ENCODE measurements around the gene AGBL1. TPM values are rescaled to one million over a fixed set of nuclear protein-coding genes. Genes with fewer than 3 reads are reported as not detected.
A peak's percentile ranks its signal among the peaks of the same experiment; 100 is the strongest.

AGBL1 gene
- total RNA-seq, 1 donor from 2014 or later, result not detected

DNA sequence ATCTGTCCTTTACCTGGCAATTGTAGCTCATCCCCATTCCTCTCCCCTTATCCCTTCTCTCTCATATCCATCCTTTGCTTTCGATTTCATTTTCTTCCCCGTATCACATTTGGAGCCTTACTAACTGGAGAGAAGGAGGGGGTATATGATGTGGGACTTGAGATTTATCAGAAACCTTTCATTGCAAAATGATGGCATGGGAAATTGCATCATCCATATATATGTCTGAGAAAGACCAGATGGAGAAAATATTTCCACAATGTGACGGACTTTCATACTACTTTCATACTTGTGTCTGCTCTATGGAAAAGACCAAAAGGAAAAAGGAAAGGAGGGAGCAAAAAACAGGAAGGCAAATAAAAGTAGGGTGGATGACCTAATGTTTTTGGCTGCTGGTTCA lies 675.2 kb downstream of the AGBL1 start:
- H3K27me3 Mint-ChIP-seq (ENCODE audit: low read depth, unreplicated experiment), result peaks cover 8% of the 10 kb centered on the region
- no peak overlapping the region for H3K27ac Mint-ChIP-seq (ENCODE audit: unreplicated experiment)
- FAIRE-seq, result no peak

DNA sequence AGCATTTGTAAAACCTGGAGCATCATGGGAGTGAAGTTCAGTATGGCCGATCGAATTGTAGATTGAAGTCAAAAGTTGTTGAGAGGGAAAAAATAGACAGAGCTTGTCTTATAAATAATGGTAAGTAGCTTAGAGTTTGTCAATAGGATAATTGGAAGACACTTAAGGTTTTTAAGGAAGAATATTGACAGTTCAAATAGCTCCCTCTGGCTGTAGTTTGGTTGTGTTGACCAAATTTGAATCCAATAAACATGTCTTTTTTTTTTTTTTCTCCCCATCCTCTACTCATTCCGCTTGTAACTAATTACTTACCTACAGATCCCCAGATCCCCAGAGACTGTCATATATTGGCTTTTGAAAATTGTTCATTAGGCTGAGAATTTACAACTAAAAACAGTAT lies 677.0 kb downstream of the AGBL1 start:
- no peaks in the 10 kb centered on the region for H3K27me3 ChIP-seq (ENCODE audit: insufficient read depth, low read length)
- no peak overlapping the region for H3K27ac Mint-ChIP-seq (ENCODE audit: unreplicated experiment)
- H3K4me1 ChIP-seq (ENCODE audit: insufficient read depth, low read length), result no peaks in the 10 kb centered on the region
- TF ChIP-seq EZH2 (IDR thresholded peaks at IDR 0.05; ENCODE audit: insufficient read depth, low read length), result no peak
- TF ChIP-seq, protein P1, sequence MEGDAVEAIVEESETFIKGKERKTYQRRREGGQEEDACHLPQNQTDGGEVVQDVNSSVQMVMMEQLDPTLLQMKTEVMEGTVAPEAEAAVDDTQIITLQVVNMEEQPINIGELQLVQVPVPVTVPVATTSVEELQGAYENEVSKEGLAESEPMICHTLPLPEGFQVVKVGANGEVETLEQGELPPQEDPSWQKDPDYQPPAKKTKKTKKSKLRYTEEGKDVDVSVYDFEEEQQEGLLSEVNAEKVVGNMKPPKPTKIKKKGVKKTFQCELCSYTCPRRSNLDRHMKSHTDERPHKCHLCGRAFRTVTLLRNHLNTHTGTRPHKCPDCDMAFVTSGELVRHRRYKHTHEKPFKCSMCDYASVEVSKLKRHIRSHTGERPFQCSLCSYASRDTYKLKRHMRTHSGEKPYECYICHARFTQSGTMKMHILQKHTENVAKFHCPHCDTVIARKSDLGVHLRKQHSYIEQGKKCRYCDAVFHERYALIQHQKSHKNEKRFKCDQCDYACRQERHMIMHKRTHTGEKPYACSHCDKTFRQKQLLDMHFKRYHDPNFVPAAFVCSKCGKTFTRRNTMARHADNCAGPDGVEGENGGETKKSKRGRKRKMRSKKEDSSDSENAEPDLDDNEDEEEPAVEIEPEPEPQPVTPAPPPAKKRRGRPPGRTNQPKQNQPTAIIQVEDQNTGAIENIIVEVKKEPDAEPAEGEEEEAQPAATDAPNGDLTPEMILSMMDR (IDR thresholded peaks at IDR 0.05; ENCODE audit: insufficient read depth, low read depth, low read length), result no peak
- no peak overlapping the region for H2AFZ ChIP-seq (ENCODE audit: low read depth, low read length)
- H3K27me3 Mint-ChIP-seq (ENCODE audit: low read depth, unreplicated experiment), result peaks cover 8% of the 10 kb centered on the region
- H3K9me3 ChIP-seq (ENCODE audit: insufficient read depth, low read depth, low read length), result no peaks in the 10 kb centered on the region
- no peak overlapping the region for H3K4me3 Mint-ChIP-seq (ENCODE audit: unreplicated experiment)
- H3K4me3 ChIP-seq (ENCODE audit: insufficient read depth, low read depth, low read length), result no peak overlapping the region
- H3K4me2 ChIP-seq (ENCODE audit: low read length), result no peak overlapping the region
- no peaks in the 10 kb centered on the region for H3K36me3 Mint-ChIP-seq (ENCODE audit: low read depth, unreplicated experiment)
- no peaks in the 10 kb centered on the region for H3K79me2 ChIP-seq (ENCODE audit: insufficient read depth, low read length)
- H3K9ac ChIP-seq (ENCODE audit: low read length), result no peak overlapping the region
- H3K4me1 Mint-ChIP-seq (ENCODE audit: low read depth, unreplicated experiment), result no peaks in the 10 kb centered on the region
- peaks cover 2% of the 10 kb centered on the region for H3K9me3 Mint-ChIP-seq (ENCODE audit: unreplicated experiment)
- no peaks in the 10 kb centered on the region for H3K36me3 ChIP-seq (ENCODE audit: insufficient read depth, low read length)
- H3K27ac ChIP-seq (ENCODE audit: low read depth, low read length), result no peak overlapping the region
- H4K20me1 ChIP-seq (ENCODE audit: insufficient read depth, low read length), result no peaks in the 10 kb centered on the region
- FAIRE-seq, result no peak
- no peak for DNase-seq (ENCODE audit: low read depth)

More for the DNA sequence above, 675.2 kb downstream of the AGBL1 start:
- no peak overlapping the region for H3K4me2 ChIP-seq (ENCODE audit: low read length)
- no peaks in the 10 kb centered on the region for H3K36me3 Mint-ChIP-seq (ENCODE audit: low read depth, unreplicated experiment)
- no peak overlapping the region for H3K9ac ChIP-seq (ENCODE audit: low read length)
- H3K27ac ChIP-seq (ENCODE audit: low read depth, low read length), result no peak overlapping the region
- TF ChIP-seq EZH2 (IDR thresholded peaks at IDR 0.05; ENCODE audit: insufficient read depth, low read length), result no peak
- TF ChIP-seq, protein P1 (IDR thresholded peaks at IDR 0.05; ENCODE audit: insufficient read depth, low read depth, low read length), result no peak
- H3K79me2 ChIP-seq (ENCODE audit: insufficient read depth, low read length), result no peaks in the 10 kb centered on the region
- no peak overlapping the region for H3K4me3 Mint-ChIP-seq (ENCODE audit: unreplicated experiment)
- no peak overlapping the region for H2AFZ ChIP-seq (ENCODE audit: low read depth, low read length)
- no peaks in the 10 kb centered on the region for H3K4me1 ChIP-seq (ENCODE audit: insufficient read depth, low read length)
- H3K36me3 ChIP-seq (ENCODE audit: insufficient read depth, low read length), result no peaks in the 10 kb centered on the region
- no peaks in the 10 kb centered on the region for H3K27me3 ChIP-seq (ENCODE audit: insufficient read depth, low read length)
- no peaks in the 10 kb centered on the region for H3K9me3 ChIP-seq (ENCODE audit: insufficient read depth, low read depth, low read length)
- no peak overlapping the region for H3K4me3 ChIP-seq (ENCODE audit: insufficient read depth, low read depth, low read length)
- no peak for DNase-seq (ENCODE audit: low read depth)
- H4K20me1 ChIP-seq (ENCODE audit: insufficient read depth, low read length), result no peaks in the 10 kb centered on the region
- H3K4me1 Mint-ChIP-seq (ENCODE audit: low read depth, unreplicated experiment), result no peaks in the 10 kb centered on the region
- peaks cover 2% of the 10 kb centered on the region for H3K9me3 Mint-ChIP-seq (ENCODE audit: unreplicated experiment)

DNA sequence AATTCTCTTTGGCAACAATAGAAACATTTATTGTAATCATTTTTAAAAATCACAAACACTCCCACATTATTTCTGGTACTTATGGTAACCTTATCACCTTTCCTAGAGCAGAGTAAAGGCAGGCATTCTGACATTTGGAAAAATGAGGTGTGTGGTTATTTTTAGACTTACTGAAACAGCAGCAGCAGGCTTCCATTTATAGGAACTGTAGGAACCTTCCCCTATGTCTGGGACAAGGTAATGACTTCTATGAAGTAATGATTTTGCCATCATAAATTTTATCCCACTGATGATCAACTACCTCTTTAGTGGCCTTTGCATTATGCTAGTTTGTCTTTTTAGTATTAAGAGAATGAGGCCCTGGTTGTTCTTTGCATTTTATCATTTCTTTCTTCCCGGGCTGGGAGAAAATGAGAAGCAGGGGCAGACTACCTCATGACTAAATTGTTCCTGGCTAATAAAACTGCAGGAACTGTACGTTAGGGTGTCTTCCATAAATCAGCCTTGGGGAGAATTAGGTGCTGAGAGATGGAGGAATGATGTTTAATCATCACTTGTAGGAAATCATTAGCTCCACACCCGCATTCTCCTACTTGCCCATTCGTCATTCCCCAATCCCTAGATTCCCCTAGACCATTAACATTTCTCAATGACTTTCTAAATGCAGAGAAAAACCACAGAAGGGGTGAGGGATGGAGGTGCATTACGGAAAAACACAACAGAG lies 680.3 kb downstream of the AGBL1 start:
- Histone ChIP-seq H2AFZ (ENCODE audit: low read depth, low read length) (no peak overlapping the region), H3K4me1 (ENCODE audit: insufficient read depth, low read length) (no peaks in the 10 kb centered on the region), H3K36me3 (ENCODE audit: insufficient read depth, low read length) (no peaks in the 10 kb centered on the region), H3K4me3 (ENCODE audit: insufficient read depth, low read depth, low read length) (no peak overlapping the region), H3K4me2 (ENCODE audit: low read length) (no peak overlapping the region), H3K9me3 (ENCODE audit: insufficient read depth, low read depth, low read length) (no peaks in the 10 kb centered on the region), H3K79me2 (ENCODE audit: insufficient read depth, low read length) (no peaks in the 10 kb centered on the region), H4K20me1 (ENCODE audit: insufficient read depth, low read length) (no peaks in the 10 kb centered on the region), H3K27ac (ENCODE audit: low read depth, low read length) (no peak overlapping the region), H3K27me3 (ENCODE audit: insufficient read depth, low read length) (no peaks in the 10 kb centered on the region), H3K9ac (ENCODE audit: low read length) (no peak overlapping the region)
- DNase-seq (ENCODE audit: low read depth) (peak; percentile 21), FAIRE-seq (no peak)
- H3K4me1 Mint-ChIP-seq (ENCODE audit: low read depth, unreplicated experiment), result no peaks in the 10 kb centered on the region
- no peaks in the 10 kb centered on the region for H3K36me3 Mint-ChIP-seq (ENCODE audit: low read depth, unreplicated experiment)
- H3K9me3 Mint-ChIP-seq (ENCODE audit: unreplicated experiment), result peaks cover 2% of the 10 kb centered on the region
- H3K27ac Mint-ChIP-seq (ENCODE audit: unreplicated experiment), result no peak overlapping the region
- TF ChIP-seq EZH2 (IDR thresholded peaks at IDR 0.05; ENCODE audit: insufficient read depth, low read length), result no peak
- TF ChIP-seq, protein P1 (IDR thresholded peaks at IDR 0.05; ENCODE audit: insufficient read depth, low read depth, low read length), result no peak
- H3K4me3 Mint-ChIP-seq (ENCODE audit: unreplicated experiment), result no peak overlapping the region
- peaks cover 5% of the 10 kb centered on the region for H3K27me3 Mint-ChIP-seq (ENCODE audit: low read depth, unreplicated experiment)
